GM20431 (cell line): ENCODE data around the gene MDN1.
"Not testable (repeated sequence)": the region's sequence is repeated elsewhere in the genome, so short reads cannot be mapped to it uniquely, and the experiment has no call there.

ENCODE experiments used
- in situ Hi-C: fragments of 300-500 bp; cut with MseI, MboI; formaldehyde crosslinking; loops from one replicate; pipeline ENCODE4 v1.15.0; 2020; ENCODE audit warnings: low sequenced_read_pairs; ENCODE audit not compliant: unreplicated experiment

The MDN1 gene

DNA sequence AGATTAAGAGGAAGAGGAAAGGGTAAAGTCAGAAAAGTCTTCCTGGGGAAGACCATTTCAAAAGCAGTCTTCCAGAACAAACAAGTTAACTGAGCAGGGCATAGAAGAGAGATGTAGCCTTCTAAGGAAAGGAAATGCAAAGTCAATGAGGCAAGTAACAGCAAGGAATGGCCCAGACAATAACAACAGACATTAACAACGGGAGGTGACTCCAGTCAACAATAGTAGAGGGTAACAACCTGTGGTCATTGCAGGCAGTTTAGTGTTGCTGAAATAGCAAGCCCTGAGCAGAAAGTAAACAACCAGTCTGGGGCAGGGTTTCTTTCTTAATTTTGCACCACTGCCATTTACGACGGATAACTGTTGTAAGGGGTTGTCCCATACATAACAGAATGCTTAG lies 2.1 kb downstream of the MDN1 start:
- in situ Hi-C loops = no loop called here

DNA sequence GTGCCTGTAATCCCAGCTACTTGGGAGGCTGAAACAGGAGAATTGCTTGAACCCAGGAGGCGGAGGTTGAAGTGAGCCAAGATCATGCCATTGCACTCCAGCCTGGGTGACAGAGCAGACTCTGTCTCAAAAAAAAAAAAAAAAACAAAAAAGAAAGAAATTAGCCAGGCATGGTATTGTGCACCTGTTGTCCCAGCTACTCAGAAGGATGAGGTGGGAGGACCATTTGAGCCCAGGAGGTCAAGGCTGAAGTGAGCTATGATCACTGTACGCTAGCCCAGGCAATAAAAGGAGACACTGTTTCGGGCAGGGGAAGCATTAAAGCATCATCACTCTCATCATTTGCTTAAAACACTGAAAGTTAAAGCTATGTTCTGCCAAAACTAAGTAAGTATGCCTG lies 6.2 kb downstream of the MDN1 start:
- in situ Hi-C loops = not testable (repeated sequence)

DNA sequence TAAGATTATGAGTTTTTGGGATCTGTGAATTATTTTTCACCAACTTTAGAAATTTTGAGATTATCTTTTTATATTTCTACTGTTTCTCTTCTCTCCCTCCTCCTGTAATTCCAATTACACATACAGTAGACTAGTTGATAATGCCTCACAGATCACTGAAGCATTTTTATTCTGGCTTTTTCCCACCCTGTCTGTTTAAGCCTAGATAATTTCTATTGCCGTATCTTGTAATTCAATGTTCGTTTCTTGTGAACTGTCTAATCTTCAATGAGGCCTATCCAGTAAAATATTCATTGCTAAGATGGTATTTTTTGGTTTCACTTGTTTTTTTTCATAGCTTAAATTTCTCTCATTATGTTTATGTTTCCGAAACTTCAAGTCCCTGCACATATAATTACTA lies 12.0 kb downstream of the MDN1 start:
- in situ Hi-C loops = no loop called here

DNA sequence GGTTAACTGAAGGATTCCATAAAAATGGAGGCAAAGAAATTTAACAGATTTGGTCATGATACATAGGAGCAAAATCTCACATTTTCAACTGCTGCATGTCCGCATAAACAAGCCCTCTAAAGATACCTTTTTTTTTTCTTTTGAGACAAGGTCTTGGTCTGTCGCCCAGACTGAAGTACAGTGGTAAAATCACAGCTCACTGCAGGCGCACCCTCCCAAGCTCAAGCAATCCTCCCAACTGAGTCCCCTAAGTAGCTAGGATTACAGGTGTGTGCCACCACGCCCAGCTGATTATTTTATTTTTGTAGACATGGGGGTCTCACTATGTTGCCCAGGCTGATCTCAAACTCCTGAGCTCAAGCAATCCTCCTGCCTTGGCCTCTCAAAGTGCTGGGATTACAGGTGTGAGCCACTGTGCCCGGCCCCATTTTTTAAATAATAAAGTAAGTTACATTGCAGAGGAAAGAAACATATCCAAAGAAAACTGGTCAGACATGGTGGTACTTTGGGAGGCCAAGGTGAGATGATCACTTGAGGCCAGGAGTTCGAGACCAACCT lies 13.7 kb downstream of the MDN1 start:
- in situ Hi-C loops = no loop called here

DNA sequence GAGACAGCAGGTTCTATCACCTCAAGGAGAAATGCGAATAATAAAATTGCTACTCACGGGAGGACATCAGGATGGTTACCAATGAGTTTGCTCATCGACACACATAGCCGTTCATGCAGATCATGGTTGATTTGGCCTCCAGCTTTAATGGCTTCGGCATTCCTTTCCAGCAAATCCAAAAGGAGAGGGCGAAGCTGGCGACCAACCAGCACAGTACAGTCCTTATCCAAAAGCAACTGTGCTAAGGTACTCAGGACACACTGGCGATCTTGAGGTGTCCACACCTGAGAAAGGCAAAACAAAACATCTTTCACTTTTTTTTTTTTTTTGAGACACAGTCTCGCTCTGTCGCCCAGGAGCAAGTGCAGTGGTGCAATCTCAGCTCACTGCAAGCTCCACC lies 16.3 kb downstream of the MDN1 start:
- in situ Hi-C loops = no loop called here

DNA sequence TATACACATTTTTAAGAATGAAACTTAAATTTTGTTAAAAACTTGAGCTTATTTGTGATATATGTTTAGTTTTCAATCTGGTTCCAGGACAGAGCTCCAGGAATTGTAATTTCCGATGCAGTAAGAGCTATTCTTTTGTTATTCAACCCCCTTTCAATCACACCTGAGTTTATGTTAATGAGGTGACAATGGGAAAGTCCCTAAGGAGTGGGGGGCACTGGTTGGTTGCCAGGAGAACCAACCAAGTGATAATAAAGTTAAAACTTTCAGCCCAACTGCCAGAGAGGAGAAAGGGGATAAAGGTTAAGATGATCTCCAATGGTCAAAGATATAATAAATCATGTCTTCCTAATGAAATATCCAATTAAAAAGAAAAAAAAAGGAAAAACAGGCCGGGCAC lies 19.8 kb downstream of the MDN1 start:
- in situ Hi-C loops = no loop called here

DNA sequence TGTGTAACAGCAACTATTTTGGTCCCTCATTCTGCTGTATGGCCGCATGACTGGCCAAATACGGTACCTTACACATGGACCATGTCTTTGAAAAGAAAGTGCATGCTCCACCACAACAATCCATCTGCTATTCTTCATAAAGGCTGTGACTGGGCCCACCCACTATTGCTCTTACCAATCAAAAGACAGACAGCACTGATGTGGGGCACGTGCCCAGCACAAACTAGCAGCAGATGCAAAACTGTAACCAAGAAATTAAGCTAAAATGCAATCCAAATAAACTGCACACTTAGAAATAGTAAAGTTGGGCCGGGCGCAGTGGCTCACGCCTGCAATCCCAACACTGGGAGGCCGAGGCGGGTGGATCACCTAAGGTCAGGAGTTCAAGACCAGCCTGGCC lies 20.5 kb downstream of the MDN1 start:
- in situ Hi-C loops = no loop called here

DNA sequence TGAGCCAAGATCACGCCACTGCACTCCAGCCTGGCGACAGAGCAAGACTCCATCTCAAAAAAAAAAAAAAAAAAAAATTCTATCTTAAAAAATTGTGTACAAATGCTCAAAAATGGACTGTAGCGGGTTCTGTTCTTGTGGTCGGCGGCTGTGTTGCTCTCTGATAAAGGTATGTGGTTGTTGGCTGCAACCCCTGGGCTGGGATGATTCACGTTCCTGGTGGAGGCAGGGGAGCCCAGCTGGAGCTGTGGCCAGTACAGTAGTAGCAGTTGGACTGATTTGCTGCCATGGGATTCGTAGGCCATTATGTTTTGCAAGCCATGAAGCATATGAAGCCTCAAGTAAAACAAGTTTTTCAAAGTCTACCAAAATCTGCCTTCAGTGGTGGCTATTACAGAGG lies 22.3 kb downstream of the MDN1 start:
- in situ Hi-C loops = no loop called here

DNA sequence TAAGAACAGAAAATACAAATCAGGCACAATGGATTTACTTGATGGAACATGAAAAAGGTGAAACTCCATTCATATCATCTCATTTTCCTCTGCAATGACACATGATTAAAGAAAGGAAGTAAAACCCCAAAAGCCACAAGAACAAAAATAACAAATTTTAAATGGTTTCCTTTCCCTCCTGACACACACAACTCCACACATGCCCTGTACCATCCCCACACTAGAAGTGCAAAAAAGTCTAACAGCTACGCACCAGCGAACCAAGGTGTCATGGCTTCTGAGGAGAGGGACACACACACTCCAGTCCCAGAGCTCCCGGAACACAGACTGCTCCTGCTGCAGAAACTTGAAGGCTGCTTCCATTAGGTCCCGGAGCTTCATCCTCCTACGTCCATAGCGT lies 25.3 kb downstream of the MDN1 start:
- in situ Hi-C loops = no loop called here

DNA sequence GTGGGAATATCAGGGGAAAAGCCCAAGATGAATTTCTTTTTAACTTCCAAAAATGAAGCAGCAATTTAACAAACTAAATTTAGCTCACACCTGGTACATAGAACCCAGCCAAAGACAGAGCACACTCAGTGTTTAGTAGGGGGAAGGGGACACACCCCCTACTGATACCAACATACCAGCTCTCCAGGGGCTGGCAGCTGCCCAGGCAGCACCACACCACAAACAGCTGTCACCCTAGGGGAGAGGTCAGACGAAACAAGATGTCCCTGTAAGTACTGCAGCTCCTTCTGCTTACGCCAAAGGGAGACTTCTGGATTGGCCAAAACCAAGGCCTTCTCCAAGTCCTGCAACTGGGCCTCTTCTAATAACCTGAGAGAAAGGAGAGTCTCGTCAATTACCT lies 26.0 kb downstream of the MDN1 start:
- in situ Hi-C loops = no loop called here

DNA sequence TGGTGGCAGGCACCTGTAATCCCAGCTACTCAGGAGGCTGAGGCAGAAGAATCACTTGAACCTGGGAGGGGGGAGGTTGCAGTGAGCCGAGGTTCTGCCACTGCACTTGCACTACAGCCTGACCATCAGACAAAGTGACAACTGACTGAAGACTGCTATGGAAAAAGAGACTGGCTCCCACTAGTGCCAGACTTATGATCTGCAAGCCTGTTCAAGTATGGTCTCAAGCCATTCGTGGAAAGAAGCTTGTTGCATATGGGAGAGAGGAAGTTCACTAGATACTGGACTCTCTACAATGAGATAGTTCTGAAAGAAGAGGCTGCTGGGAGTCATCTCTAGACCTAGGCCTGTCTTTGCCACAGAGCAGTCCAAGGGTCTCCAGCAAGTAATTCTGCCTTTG lies 26.7 kb downstream of the MDN1 start:
- in situ Hi-C loops = no loop called here

DNA sequence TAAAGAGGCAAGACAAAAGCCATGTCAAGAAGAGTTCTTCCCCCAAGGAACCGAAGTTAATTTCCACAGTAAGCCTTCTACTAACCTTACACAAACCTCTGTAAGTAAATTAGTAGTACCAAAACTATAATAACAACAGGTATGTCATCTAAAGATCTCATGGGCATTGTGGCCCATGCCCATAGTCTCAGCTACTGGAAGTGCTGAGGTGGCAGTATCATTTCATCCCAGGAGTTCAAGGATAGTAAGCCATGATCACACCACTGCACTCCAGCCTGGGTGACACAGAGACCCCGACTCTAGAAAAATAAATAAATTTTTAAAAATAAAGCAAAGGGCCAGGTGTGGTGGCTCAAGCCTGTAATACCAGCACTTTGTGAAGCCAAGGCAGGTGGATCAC lies 29.2 kb downstream of the MDN1 start:
- in situ Hi-C loops = no loop called here

DNA sequence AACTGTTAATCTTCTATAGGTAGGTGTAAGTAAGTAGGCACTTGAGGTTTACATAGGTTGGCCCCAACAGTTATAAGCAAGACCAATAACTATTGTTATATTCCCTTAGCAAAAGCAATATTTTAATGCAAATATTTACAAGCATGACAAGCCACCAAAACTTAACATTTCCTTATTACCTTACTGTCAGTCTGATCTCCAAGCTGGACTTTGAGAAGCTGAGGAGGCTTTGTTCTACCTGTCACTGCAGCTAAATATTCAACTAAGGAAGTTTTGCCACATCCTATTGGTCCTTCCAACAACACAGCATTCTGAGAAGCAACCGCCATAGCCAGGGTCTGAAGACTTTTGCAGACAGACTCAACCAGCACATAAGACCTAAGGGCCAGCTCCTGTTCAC lies 29.6 kb downstream of the MDN1 start:
- in situ Hi-C loops = no loop called here

DNA sequence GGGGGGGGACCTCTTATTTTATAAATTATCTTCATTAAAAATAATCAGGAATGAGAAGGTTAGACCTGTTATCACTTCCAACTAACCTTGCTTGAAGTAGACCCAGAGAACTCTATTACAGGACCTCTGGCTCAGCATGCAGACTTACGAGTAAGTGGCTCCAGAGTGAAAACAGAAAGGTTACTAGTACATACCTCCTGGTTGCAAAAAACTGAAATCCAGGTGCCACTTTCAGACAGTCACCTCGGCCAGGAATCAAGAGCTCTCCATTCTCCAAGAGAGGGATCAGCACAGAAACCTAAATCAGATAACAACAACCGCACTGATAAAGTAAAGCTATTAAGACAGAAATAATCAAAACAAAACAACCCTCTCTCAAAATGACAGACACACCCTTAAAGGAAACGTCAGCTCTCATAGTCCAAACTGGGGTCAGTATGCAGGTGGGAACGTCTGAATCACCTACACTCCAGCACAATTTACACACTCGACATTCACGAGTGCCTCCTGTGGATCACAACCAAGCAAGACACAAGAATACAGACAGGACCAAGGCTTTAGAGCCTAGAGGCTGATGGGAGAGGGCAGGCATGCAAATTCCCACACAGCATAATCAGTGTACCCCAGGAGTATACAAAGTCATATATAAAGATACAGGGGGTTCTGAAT lies 31.8 kb downstream of the MDN1 start:
- in situ Hi-C loops = no loop called here

DNA sequence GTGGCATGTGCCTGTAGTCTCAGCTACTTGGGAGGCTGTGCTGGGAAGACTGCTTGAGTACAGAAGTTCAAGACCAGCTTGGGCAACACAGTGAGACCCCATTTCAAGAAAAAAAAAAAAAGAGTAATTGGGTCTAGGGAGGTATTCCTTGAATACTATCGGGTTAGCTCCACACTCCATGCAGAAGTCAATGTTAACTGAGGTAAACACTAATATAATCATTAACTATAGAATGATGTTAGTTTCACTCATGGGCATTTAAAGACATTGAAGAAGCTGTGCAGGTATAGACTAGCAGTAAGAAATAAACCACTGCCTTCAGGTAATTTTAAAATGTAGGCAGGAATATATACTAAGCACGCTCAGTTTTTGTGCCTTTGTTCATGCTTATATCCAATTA lies 32.6 kb downstream of the MDN1 start:
- in situ Hi-C loops = no loop called here

DNA sequence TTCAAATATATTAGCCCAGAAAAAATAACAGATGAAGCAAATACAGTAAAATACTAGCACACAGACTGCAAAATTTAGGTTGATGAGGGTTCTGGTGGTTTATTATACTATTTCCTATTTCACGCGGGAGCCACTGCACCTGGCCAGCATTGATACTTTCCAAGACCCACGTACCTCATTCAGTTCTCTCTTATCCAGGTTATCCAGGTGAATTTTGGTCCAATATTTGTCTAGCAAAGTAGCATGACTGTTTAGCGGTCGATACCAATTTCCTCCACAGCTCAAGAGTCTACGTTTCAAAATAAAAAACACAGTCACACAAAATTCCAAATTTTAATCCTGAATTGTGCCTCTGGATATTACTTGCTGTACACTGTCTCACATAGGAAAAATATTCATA lies 34.8 kb downstream of the MDN1 start:
- in situ Hi-C loops = no loop called here

DNA sequence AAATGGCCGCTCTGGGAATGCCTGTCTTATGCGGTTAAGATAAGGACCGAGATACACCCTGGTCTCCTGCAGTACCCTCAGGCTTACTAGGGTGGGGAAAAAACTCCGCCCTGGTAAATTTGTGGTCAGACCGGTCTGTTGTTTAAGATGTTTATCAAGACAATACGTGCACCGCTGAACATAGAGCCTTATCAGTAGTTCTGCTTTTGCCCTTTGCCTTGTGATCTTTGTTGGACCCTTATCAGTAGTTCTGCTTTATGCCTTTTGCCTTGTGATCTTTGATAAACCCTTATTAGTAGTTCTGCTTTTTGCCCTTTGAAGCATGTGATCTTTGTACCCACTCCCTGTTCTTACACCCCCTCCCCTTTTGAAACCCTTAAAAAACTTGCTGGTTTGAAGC lies 36.3 kb downstream of the MDN1 start:
- in situ Hi-C loops = not testable (repeated sequence)

DNA sequence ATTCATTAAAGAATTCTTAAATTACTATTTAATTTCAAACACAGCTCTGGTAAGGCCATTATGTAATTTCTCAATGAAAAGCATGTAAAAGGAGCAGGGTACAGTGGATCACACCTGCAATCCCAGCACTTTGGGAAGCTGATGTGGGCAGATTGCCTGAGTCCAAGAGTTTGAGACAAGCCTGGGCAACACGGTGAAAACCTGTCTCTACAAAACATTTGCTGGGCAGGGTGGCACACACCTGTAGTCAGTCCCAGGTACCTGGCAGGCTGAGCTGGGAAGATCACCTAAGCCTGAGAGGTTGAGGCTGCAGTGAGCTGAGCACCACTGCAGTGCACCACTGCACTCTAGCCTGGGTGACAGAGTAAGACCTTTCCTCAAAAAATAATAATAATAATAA lies 37.4 kb downstream of the MDN1 start:
- in situ Hi-C loops = no loop called here

DNA sequence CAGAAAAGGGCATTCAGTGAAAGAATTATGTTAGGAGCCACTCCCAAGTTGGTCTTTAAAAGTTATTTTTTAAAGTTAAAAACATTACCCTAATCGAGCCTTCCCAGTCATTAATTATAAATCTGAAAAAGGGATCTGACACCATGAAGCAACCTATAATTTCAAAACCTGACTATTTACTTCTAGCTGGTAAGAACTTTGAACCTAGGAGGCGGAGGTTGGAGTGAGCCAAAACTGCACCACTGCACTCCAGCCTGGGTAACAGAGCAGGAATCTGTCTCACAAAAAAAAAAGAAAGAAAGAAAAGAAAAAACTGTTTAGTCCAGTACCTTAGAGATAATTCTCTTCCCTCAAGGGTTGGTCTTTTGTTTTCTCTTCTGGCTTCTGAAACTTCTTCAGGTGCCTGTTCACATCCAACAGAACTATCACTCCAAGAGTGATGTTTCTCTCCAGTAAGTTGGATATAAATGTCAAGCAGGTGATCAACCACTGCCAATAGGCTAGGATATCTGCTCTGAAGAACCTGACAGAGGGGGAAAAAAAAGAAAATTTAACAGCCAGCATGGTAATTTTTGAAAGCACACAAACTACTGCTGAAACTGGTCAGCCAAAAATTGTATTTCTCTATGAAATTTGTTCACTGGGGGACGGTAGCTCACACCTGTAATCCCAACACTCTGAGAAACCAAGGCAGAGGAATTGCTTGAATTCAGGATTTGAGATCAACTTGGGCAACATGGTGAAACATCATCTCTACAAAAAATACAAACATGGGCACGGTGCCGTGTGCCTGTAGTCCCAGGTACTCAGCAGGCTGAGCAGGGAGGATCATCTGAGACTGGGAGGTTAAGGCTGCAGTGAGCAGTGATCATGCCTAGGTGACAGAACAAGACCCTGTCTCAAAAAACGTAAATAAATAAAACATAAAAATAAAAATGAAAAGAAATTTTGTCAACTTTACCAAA lies 38.2 kb downstream of the MDN1 start:
- in situ Hi-C loops = no loop called here

DNA sequence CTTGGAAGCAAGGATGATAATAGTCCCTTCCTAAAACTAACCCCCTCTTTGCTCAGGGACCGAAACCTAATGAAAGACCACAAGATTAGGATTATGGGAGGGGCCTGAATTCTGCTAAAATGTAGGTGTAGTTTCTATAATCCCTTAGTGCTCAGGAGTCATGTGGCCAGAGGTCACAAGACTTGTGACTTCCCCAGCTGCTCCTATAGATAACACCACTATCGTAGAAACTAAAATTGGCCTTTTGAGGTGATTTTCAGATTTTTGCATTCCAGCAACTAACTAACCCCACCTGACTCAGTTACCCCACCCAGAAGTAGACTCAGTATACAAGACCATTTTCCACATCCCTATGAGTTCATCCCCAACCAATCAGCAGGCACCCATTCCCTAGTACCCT lies 42.1 kb downstream of the MDN1 start:
- in situ Hi-C loops = no loop called here

DNA sequence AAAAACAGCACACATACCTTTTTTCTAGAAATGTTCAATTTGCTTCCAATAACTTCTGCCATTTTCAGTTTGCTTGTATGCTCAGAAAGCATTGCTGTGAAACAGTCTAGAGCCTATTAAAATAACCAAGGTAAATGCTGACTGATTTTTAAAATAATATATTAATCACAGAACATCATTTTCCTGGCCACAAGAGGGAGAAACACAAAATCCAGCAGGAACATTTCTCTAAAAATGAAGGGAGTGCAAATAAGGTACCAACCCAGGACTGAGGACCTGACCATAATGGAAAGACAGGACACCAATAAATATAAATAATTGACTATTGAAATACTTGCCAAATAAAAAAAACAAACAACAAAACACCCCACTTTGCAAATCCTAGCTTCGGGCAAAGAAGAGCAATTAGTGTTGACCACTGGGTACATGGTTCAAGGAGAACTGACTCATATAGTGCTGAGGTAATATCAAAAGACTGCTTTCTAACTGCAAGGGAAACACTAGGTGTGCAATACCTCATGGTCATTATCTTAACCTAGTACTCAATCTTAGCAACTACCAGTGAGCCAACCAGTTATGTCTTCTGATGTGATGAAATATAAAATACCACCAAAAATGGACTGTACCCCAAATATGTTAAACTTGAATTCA lies 42.9 kb downstream of the MDN1 start:
- in situ Hi-C loops = no loop called here
